Measurements from ENCODE around the gene PMP22.
A peak's percentile ranks its signal among the peaks of the same experiment; 100 is the strongest.

The PMP22 gene

DNA sequence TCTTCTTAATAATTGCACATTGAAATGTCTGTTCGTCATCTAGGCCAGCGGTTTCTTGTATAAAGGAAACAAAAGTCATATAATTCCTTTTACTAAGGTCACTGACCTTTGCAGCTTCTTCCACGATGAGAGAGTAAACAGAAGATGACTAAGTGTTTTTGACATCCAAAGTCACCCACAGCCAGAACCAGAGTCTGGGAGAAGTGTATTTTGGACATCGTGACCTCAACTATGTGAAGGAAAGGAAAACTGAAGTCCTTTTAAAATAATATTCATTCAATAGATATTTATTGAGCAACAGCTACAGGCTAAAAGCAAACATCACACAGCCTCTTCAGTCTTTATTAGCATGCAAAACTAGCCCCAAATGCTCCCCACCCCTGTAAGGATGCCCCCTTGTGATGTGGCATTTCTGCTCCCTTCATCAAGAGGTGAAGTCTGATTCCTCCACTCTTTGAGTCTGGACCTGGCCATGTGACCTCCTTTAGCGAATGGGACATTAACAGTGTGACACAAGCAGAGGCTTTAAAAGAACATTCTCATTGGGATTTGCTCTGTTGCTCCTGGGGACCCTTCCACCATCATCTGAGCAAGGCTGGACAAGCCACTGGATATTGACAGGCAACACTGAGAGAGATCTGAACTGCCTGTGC, 8.1 kb upstream of the PMP22 start:
- no peak for DNase-seq (ENCODE audit: low read depth)

DNA sequence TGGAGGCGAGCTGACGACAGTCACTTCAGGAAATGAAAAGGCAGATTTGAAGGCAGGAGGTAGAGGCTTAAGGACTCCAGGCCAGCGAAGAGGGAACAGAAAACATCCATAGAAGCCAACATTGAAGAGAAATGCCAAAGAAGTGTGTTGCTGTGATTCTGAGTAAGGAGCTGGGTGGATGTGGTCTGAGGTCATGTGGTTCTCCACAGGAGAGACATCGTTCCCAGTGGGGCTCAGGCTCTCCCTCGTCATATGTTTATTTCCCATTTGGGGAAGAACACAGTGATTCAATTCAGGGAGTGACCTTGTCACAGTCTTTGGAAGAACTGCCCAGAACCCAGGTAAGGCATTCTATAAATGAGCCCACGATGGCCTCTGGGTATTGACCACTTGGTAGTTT, 6.6 kb upstream of the PMP22 start:
- no peak for DNase-seq (ENCODE audit: low read depth)

DNA sequence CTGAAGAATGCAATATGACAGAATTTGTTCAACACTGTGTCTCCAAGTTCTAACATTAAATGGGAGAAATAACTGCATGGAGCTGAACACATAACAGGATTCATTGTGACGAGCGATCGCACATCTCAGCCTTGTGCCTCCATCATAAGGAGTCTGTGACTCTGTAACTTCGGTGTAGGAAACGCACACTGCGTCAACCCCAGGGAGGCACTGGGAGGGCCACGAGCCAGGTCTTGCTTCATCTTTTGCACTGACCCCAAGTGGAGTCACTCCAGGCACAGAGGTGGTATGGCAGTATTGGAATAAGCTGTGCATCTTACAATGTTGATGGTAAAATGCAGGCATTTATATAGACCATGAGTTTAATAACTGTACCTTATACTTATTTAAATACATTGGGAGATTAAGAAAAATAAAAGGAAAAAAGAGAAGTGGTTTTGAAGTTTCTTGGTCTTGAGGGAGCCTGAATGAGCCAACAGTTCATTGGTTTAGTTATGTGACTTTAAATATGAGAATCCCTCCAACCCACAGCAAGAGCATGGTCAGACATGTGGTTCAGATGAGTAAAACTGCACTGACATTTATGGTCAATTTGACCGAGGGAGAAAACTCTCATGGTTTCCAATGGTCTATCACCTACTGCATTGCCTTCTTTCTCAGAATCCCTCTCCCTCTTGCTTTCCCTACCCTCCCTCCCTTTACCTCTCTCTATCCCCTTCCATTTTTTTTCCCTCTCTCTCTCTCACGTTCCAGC, 5.7 kb upstream of the PMP22 start:
- no peak for DNase-seq (ENCODE audit: low read depth)

DNA sequence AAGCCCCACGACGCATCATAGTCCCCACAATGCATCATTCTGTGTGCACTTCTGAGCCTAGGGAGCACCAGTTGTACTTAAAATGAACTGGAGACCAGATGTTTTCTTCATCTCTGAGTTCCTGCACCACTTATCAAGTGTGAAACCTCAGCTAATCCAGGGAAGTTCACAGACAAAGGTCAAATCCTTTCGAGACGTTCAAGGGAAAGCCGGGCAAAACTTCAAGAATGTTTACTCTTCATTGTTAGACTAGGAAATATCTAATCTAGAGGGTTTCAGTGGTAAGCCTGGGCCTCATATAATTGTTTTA, 4.6 kb upstream of the PMP22 start:
- DNase-seq (ENCODE audit: low read depth) = no peak

DNA sequence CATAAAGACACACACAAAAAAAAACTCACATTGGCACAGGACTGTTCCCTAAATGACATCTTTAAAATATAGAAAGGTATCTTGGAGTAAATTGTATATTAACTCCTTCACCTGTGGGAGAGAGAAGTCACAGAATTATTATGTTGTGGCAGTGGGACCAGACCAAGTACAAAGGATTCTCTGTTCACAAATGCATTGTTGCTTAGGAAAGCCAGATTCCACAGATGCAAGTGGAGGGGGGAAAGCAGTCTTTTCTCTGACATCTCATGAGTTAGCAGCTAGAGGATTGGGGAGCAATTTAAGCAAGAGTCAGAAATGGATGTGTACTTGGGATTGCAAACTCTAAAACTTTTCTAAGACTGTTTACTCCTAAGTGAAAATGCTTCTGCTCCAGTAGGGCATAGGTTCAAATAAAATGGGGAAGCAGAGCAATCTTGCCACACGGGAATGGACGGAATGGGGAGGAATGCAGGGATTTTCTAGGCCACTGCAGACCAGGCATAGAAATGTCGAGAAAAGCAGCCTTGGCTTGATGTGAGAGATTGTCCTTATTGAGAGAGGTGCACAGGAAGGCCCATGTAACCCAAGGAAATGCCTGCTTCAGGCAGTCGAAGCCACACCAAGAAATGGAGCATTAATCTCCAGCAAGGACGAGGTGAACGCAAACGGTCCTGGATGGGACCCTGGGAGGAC, 4.1 kb upstream of the PMP22 start:
- DNase-seq (ENCODE audit: low read depth) = no peak

DNA sequence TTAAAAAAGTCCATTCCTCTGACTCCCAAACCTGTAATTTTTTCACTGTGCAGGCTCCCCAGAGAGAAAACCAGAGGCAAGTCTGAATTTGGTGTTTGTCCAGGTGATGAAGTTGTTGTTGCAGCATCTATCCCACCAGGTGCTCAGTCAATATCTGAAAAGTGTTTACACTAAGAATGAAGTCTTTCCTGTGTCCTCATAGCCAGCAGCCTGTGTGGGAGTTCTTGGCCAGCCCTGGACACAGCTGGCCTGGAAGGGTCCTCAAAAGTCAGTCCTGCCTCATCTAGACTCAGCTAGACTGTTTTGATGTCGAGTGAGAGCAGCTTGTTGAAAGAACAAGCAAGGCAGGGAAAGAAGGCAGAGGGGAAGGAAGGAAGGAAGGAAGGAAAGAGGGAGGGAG, 3.3 kb upstream of the PMP22 start:
- no peak for DNase-seq (ENCODE audit: low read depth)

DNA sequence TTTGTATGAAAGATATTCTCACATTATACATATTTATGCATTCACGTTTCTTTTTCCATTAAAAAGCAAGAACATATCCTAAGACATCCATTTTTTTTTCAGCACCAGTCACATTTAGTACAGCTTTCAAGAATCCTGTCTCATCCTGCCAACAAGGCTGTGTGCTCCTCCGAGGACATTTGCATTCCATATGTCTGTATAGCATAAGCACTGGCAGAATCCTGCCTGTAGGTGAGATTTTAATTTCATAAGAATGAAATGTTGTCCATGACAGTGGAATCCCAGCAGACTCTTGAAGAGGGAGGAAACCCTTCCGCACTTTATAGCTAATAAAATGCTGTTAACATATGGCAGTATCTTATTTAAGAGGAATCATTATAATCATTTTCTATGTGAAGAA, 2.9 kb upstream of the PMP22 start:
- DNase-seq (ENCODE audit: low read depth) = no peak

DNA sequence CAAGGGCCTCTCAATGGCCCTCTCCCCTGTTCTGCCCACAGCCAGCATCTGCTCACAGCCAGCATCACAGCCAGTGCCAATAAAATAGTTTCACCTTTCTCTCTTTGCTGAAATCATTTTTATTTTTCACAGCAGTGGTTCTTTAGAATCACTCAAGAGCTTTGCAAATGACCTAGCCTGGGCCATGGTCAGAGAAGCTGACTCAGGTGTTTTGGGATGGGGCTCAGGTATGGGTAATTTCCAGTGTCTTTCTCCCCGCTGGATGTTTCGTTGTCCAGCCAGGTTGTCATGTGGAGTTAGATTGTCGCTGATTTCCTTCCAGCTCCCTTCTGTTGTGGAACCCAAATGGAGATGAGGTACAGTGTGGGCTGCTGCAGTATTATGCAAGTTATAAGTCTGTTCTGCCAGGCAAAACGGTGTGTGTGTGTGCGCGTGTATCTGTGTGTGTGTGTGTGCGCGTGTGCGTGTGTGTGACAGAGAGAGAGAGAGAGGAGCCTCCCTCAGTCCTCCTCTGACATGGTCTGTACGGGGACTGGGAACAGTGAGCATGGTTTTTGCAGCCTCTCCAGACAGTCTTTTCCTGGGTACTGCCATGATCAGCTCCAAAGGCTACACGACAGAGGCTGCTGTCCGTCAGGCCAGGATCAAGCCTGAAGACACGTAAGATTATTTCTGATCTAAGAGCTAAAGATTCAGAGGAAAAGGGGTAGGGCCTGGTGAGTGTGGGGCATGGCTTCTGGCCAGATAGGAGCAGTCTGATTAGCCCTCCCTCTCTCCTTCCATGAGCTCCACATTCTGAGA, 1.4 kb upstream of the PMP22 start:
- DNase-seq (ENCODE audit: low read depth) = no peak

DNA sequence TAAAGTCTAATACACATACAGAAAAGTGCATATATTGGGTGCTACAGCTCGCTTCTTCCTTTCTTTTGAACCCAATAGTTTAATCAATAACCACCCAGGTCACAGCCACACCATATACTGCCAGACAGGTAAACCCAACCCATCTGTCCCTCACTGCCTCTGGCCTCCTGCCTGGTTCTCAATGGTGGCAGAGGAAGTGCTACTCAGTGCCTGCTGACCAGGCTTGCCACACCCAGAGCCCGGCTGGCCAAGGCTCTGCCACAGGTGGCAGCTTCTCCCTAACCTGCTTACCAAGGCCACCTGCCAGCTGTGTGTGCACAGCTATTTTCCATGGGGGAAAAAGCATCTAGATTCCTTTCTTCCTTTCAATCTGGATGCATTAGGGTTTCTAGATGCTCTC, 584 bp downstream of the PMP22 start:
- DNase-seq (ENCODE audit: low read depth) = no peak

DNA sequence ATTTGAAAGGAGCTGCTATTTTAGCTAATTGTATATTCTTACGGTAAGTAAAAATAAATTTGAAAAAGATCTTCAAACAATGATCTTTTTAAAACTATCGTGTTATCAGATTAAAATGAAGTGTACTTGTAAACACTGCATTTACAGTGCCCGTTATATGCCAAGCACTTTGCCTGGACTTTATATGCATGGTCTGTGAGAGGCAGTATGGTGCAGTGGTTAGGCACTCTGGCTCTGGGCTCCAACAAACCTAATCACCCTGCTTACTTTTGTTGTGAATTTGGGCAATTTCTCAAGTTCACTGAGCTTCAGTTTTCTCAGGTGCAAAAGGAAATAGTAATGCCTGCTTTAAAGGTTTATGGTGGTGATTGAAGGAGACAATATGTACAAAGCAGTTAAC, 1.4 kb downstream of the PMP22 start:
- no peak for DNase-seq (ENCODE audit: low read depth)

DNA sequence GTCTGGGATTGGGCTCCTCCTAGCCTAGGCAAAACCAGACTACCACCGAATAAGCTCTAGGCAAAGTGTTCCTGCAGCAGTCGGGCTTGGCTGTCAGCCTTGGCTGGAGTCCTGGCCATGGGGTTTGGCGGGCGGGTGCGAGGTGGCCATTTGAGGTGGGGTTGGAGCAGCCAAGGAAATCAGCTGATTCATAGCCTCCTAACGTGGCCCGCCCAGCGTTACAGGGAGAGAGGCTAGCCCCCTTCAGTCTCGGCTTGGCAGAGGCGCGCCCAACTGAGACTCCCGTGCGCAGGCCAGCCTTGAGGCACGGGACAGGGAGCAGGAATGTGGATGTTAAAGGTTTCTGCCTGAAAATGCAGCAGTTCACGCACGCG, 1.9 kb downstream of the PMP22 start:
- DNase-seq (ENCODE audit: low read depth) = no peak

DNA sequence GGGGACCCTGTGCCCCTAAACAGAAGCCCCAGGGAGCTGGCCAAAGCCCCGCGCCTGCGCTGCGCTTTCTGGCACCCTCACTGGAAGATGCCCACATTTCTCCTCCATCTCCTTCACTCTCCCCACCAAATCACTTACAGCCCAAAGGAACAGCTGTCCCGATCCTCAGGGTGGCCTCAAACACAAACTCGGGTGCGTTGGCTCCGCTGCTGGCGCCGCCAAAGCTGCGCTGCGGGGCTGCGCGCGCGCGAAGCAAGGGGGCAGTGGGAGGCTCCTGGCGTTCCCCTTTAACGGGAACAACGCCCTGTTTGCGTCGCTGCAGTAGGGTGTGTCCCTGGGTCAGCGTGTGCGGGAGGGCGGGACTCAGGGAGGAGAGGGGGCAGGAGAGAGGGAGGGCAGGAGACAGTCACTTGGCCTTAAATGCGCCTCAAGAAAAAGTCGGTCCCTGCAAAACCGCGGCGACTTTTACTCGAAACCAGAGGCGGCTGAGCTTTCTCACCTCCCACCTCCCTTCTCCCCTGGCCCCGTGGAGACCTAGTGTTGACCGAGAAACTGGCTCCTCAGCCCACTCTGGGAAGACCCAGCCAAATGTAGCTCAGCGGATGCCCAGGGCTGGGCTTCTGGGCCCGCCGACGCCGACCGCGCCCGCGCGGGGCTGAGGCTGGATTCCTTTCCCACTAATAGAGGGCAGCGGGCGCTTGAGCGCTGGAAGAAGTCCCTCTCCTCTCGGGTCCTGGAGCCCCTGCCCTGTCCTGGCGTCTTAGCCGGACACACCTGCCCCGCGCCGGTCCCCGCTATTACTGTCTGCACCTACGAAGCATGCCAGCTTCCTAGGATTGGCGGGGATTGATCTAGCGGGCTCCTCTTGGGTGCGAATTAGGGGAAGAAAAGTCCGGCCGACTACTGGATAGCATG, 2.6 kb downstream of the PMP22 start:
- no peak for DNase-seq (ENCODE audit: low read depth)

DNA sequence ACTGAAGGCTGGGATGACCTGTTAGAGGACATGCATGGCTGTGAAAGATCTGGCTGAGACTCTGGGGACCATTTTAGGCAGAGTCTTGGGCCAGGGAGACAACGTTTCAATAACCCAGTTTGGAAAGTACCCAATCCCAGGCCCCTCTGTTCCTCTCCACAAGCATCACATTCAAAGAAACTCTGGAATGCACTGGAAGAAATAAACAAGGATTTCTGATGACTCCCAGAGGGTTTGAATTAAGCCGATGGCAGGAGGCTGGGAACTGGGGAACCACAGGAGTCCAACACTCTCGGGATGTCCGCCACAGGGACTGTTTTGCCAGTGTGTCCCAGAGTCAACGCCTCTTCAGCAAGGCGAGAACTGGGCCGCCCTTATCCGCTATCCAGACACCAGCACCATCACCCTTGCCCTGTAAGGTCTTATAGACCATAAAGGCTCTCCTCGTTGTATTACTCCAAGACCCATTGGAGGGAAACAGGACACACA, 3.3 kb downstream of the PMP22 start:
- no peak for DNase-seq (ENCODE audit: low read depth)

DNA sequence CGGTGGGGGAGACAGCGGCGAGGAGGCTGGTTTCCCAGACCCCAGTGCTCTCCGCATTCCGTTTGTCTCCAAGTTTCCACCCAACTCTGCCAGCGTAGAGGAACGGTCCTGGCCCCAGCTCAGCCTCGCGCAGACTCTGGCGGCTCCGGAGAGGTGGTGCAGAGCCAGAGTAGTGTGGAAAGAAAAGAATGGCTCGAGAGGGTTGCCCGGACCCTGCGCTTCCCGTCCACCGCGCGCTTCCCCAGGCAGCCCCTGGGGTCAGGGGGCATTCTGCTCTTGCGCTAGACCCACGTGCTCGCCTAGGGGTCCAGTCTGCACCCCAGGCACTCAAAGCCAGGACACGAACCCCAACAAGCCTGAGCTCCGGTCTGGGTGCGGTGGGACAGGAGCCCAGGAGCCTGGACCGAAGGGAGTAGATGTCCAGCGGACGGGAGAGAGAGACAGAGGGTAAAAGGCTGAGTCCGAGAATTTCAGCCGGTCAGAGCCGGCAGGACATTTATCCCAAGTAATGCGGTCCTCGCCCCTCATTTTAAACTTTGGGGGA, 3.8 kb downstream of the PMP22 start:
- DNase-seq (ENCODE audit: low read depth) = no peak

DNA sequence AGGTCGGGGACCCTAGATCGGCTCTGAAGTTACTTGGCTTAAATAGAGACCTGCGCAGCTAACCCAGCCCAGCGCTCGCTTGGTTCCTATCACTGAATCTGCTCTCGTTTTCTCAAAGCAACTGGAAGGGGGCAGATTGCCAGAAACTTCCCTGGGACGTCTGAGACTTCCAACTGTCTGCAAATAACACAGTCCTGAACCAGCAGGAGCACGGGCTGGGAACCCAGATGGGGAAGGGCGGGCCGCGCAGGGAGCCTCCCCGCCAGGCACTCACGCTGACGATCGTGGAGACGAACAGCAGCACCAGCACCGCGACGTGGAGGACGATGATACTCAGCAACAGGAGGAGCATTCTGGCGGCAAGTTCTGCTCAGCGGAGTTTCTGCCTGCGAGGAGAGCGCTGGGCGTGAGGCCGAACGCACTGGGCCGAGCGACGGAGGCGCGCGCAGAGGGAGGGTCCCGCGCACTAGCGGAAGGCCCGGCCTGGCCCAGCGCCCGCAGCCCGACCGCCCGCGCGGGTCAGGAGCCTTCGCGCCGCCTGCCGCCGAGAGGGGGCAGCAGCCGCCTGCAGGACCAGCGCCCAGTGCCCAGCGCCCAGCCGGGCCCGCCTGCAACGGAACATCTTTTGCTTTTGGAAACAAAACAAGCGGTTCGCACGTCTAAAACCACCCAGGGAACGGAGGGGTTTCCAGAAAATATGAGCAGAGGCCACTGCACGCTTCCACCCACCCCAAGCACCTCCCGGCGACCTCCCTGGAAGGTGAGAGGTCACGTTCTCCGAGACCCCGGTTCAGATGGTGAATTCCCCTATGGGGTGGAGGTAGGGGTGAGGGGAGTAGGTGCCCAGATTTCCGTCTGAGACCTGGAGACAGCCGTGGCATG, 4.5 kb downstream of the PMP22 start:
- DNase-seq (ENCODE audit: low read depth) = peak; percentile 6

DNA sequence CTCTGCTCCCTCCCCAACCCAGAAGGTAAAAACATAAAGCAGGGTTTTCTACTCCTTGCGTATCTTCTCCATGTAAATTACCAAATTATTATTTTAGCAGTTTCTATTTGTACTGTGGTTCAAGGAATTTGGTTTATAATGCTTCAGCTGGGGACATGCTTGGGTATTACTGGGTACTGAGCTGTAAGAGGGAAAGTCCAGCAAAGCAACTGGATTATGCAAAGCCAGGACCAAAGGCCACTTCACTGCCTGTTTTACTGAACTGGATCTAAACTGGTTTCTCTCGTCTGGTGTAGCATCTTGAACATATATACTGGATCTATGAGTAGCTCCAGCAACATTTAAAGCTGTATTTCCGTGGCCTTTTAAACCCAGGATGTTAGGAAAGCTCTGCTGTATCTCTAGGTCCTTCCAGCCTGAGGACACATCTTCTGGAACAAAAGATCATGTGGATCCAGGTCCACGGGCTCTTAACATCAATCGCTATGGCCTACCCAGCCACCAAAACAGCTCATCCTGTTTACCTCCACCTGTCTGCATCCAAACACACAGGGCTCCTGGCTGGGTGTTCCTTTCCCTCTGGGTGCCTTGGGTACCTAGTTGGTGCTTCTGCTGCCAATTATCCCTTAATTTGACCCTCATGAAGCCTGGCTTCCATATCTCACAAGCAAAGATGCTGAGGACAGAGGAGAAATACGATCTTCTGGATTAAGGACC, 7.2 kb downstream of the PMP22 start:
- no peak for DNase-seq (ENCODE audit: low read depth)

DNA sequence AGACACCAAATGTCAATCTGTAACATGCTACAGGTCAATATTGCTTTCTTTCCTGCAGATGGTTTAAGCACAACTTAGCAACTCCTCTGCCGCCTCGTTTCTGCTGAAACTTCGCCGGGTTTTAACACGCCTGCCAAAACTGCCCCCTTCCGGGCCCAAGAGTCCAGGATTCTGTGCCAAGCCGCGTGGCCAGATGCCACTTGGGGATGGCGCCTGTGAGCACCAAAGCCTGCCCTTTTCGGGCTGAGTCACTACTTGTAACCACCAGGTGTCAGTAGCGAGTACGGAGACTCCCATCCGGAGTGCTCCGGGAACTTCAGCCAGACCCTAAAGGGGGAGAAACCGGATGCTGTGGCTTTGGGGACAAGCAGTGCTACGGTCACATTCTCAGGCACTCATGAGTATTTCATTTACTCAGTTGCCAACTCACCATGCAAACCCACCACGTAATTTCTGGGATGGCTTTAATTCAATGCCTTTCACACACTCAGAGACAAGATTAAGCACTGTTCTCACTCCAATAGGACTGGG, 7.8 kb downstream of the PMP22 start:
- peak; percentile 38 for DNase-seq (ENCODE audit: low read depth)

DNA sequence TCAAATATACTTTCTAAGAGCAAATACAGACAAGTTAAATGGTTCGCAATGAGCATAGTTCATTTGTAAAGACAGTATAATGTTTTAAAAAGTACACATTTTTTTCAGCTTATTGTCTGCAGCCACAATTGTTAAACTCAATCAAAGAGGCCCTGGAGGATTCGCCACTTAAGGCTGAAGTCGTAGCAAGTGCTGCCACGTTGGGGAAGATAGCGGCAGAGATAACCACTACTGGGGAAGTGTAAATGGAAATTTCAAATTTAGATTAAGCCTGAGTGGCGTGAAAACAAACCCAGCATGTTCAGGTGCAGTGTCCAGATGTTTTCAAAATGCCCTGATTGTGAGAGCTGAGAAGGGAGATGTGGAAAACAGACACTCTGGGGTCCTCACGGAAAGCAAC, 8.4 kb downstream of the PMP22 start:
- no peak for DNase-seq (ENCODE audit: low read depth)

DNA sequence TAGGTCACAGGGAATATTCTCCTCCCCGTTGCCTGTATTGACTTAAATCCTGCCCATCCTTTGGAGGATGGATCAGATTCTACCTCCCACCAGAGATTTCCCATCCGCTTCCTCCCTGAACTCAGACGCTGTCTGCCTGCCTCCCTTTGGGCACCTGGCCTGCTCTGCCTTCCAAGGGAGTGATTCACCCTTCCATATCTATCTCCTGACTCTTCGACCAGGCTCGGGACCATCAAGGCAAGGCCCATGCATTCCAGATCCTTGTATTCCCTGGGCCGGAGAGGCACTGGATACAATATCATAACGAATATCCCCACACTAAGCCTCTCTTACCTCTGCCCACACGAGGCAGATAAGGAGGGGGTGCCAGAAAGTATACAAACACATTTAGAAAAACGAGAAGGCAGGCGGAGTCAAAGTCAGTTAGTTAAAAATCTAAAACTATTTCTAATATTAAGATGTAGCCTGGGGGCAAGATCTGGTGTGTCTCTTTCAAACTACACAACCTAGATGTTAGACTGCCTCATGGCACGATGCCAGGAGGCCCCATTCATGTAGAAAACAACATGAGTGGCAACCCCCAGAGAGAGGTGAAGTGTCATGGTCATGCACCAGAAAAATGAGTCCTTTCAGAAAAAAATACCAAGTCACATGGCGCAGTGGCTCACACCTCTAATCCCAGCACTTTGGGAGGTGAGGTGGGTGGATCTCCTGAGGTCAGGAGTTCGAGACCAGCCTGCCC, 9.2 kb downstream of the PMP22 start:
- DNase-seq (ENCODE audit: low read depth) = no peak

Measured in activated gamma-delta T cell treated with anti-CD3 and anti-CD28 coated beads, Interleukin-2, amount 50 U/mL, for 16 hours (primary cell).